ENCODE results near the gene COL16A1.

The COL16A1 gene

GRCh38 chr1:31670593-31670964 is 33.2 kb downstream of the COL16A1 start:
- TF ChIP-seq REST (IDR thresholded peaks at IDR 0.05; ENCODE audit: insufficient read depth in 1 of 2, low read depth in 2 of 2, low read length in 2 of 2), result no peak
- no peak for TF ChIP-seq SIN3A (IDR thresholded peaks at IDR 0.05; ENCODE audit: borderline replicate concordance, insufficient read depth, low read length)
- TF ChIP-seq POLR2AphosphoS5 (IDR thresholded peaks at IDR 0.05; ENCODE audit: low read depth, low read length), result 0 out of 2 replicates have a peak, but pooled peaks have one; percentile 23

- no peak for TF ChIP-seq REST (IDR thresholded peaks at IDR 0.05; ENCODE audit: insufficient read depth in 1 of 2, low read depth in 2 of 2, low read length in 2 of 2)
- no peak for TF ChIP-seq POLR2AphosphoS5 (IDR thresholded peaks at IDR 0.05; ENCODE audit: low read depth, low read length)
- no peak for TF ChIP-seq SIN3A (IDR thresholded peaks at IDR 0.05; ENCODE audit: borderline replicate concordance, insufficient read depth, low read length)
- no peak for TF ChIP-seq TAF1 (IDR thresholded peaks at IDR 0.05; ENCODE audit: borderline replicate concordance, insufficient read depth, low read length)
- no peak for TF ChIP-seq FOXP2 (optimal IDR thresholded peaks at IDR 0.05; ENCODE audit: borderline replicate concordance, extremely low read depth, extremely low read length, insufficient read depth)
Measured at GRCh38 chr1:31669786-31670592, 33.8 kb downstream of the COL16A1 start.

GRCh38 chr1:31669433-31669785 is 34.4 kb downstream of the COL16A1 start:
- TF ChIP-seq REST (IDR thresholded peaks at IDR 0.05; ENCODE audit: insufficient read depth in 1 of 2, low read depth in 2 of 2, low read length in 2 of 2) (no peak), SIN3A (IDR thresholded peaks at IDR 0.05; ENCODE audit: borderline replicate concordance, insufficient read depth, low read length) (no peak), FOXP2 (optimal IDR thresholded peaks at IDR 0.05; ENCODE audit: borderline replicate concordance, extremely low read depth, extremely low read length, insufficient read depth) (no peak), POLR2AphosphoS5 (IDR thresholded peaks at IDR 0.05; ENCODE audit: low read depth, low read length) (no peak), TAF1 (IDR thresholded peaks at IDR 0.05; ENCODE audit: borderline replicate concordance, insufficient read depth, low read length) (no peak)

- TF ChIP-seq SIN3A (IDR thresholded peaks at IDR 0.05; ENCODE audit: borderline replicate concordance, insufficient read depth, low read length), result no peak
- no peak for TF ChIP-seq POLR2AphosphoS5 (IDR thresholded peaks at IDR 0.05; ENCODE audit: low read depth, low read length)
- TF ChIP-seq REST (IDR thresholded peaks at IDR 0.05; ENCODE audit: insufficient read depth in 1 of 2, low read depth in 2 of 2, low read length in 2 of 2), result no peak
- no peak for TF ChIP-seq TAF1 (IDR thresholded peaks at IDR 0.05; ENCODE audit: borderline replicate concordance, insufficient read depth, low read length)
- no peak for TF ChIP-seq FOXP2 (optimal IDR thresholded peaks at IDR 0.05; ENCODE audit: borderline replicate concordance, extremely low read depth, extremely low read length, insufficient read depth)
Measured at GRCh38 chr1:31668303-31668883, 35.4 kb downstream of the COL16A1 start.
